Upper lobe of right lung (tissue), 1 donor: ENCODE measurements around the gene MTMR1. TPM values are rescaled to one million over a fixed set of nuclear protein-coding genes. Genes with fewer than 3 reads are reported as not detected.

ENCODE experiments used
- ATAC-seq: fragments of 200-7000 bp; cut with Tn5 transposase; one replicate; pipeline ENCODE4 v1.9.1; 2020; ENCODE audit warnings: mild to moderate bottlenecking, moderate library complexity
- DNase-seq: peaks from one replicate; pipeline ENCODE4 v3.0.0-alpha.2; 2020
- H3K27ac ChIP-seq: fragments of 200-600 bp; one replicate; pipeline ENCODE4 v1.8.0; 2022
- H3K27me3 ChIP-seq: fragments of 200-600 bp; one replicate; pipeline ENCODE4 v1.8.0; 2022; ENCODE audit warnings: mild to moderate bottlenecking
- H3K36me3 ChIP-seq: fragments of 200-600 bp; one replicate; pipeline ENCODE4 v1.8.0; 2022
- H3K4me1 ChIP-seq: fragments of 200-600 bp; one replicate; pipeline ENCODE4 v1.8.0; 2022
- H3K4me3 ChIP-seq: fragments of 200-600 bp; one replicate; pipeline ENCODE4 v1.8.0; 2022; ENCODE audit warnings: mild to moderate bottlenecking
- H3K9me3 ChIP-seq: fragments of 200-600 bp; one replicate; pipeline ENCODE4 v1.8.0; 2022
- intact Hi-C: fragments of 100-400 bp; cut with DNase I; formaldehyde crosslinking; loops from one replicate; pipeline ENCODE4 v1.11.0; 2022
- total RNA-seq: library from RNA; stranded (reverse); fragmentation: NEBNext Ultra II Directional; extraction: Animal tissue kit (Norgen Biotek cat#: 25700); gene quantifications from one replicate; pipeline ENCODE4 v1.2.1, GENCODE V29; 2021
- TF ChIP-seq, protein P1 (sequence below): fragments of 200-600 bp; IDR thresholded peaks from one replicate; pipeline ENCODE4 v1.8.0; 2022; ENCODE audit warnings: antibody characterized with exemption
- donor health status: DM: no; HTN: yes; CAD: no; lungs with severe emphysema.

Gene MTMR1
- total RNA-seq, 1 donor from 2014 or later = 27.3 TPM

DNA sequence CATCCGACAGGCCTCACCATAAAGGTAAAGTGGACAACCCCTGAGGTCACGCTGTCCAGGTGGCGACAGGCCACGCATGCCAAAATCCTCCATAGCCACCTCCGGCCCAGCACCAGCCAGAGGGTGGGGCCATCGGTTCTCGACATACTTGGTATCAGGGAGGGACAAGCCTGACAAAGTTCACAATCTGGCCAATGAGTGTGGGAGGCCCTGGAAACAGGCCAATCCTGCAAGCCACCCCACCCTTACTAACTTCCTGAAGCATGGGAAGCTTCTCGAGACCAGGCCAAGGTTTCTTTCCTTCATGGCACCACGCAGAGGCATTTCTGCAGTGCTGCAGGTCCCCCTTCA, 73.8 kb downstream of the MTMR1 start:
- H3K27me3 ChIP-seq = no peaks in the 10 kb centered on the region
- TF ChIP-seq, protein P1, sequence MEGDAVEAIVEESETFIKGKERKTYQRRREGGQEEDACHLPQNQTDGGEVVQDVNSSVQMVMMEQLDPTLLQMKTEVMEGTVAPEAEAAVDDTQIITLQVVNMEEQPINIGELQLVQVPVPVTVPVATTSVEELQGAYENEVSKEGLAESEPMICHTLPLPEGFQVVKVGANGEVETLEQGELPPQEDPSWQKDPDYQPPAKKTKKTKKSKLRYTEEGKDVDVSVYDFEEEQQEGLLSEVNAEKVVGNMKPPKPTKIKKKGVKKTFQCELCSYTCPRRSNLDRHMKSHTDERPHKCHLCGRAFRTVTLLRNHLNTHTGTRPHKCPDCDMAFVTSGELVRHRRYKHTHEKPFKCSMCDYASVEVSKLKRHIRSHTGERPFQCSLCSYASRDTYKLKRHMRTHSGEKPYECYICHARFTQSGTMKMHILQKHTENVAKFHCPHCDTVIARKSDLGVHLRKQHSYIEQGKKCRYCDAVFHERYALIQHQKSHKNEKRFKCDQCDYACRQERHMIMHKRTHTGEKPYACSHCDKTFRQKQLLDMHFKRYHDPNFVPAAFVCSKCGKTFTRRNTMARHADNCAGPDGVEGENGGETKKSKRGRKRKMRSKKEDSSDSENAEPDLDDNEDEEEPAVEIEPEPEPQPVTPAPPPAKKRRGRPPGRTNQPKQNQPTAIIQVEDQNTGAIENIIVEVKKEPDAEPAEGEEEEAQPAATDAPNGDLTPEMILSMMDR = no peak
- no peaks in the 10 kb centered on the region for H3K9me3 ChIP-seq
- H3K4me3 ChIP-seq = no peak overlapping the region
- peak; percentile 67 for ATAC-seq
- H3K36me3 ChIP-seq = no peaks in the 10 kb centered on the region
- H3K4me1 ChIP-seq = no peaks in the 10 kb centered on the region
- DNase-seq = no peak
- H3K27ac ChIP-seq = no peak overlapping the region
- intact Hi-C loops = no loop called here

- Histone ChIP-seq H3K4me3 (no peak overlapping the region), H3K27me3 (no peaks in the 10 kb centered on the region), H3K4me1 (no peaks in the 10 kb centered on the region), H3K9me3 (no peaks in the 10 kb centered on the region), H3K36me3 (no peaks in the 10 kb centered on the region), H3K27ac (no peak overlapping the region)
- ATAC-seq (peak; percentile 39), DNase-seq (no peak)
- TF ChIP-seq, protein P1 = no peak
- intact Hi-C loops = no loop called here
Observed at GRCh38 chrX:150767475-150768131, 74.4 kb downstream of the MTMR1 start.

GRCh38 chrX:150768132-150768485, 74.9 kb downstream of the MTMR1 start:
- no peak overlapping the region for H3K4me3 ChIP-seq
- no peak overlapping the region for H3K27ac ChIP-seq
- H3K4me1 ChIP-seq = no peaks in the 10 kb centered on the region
- DNase-seq = no peak
- TF ChIP-seq, protein P1 = no peak
- H3K27me3 ChIP-seq = no peaks in the 10 kb centered on the region
- intact Hi-C loops = no loop called here
- ATAC-seq = no peak
- H3K9me3 ChIP-seq = no peaks in the 10 kb centered on the region
- no peaks in the 10 kb centered on the region for H3K36me3 ChIP-seq

DNA sequence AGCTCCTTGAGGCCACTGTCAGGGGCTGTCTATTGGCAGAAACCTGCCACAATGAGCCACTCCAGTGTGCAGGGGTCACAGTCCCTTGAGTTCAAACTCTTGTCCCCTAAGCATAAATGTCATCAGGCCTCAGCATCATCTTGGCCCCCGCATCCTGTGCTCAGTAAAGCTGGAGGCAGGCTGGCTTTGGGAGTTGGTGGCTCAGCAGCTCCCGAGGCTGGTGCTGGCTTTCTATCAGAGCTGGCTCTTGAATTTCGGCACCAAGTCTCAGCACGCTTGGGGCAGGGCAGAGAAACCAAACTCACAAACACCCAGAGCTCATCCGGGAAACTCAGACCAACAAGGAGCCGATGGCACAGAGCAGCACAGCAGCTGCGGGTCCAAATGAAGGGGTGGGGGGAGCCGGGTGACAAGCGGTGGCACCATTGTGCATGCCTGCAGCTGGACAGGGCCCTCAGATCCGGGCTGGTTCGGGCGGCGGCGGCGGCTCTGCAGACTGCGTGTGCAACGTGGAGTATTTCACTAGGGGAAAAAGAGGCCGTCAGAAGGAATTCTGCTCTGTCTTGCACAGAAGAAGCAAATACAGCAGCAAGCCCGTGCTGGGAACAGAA, 75.5 kb downstream of the MTMR1 start:
- DNase-seq (no peak), ATAC-seq (no peak)
- Histone ChIP-seq H3K27ac (no peak overlapping the region), H3K27me3 (no peaks in the 10 kb centered on the region), H3K4me3 (no peak overlapping the region), H3K36me3 (no peaks in the 10 kb centered on the region), H3K4me1 (no peaks in the 10 kb centered on the region), H3K9me3 (no peaks in the 10 kb centered on the region)
- intact Hi-C loops = no loop called here
- TF ChIP-seq, protein P1 = no peak

- intact Hi-C loops = no loop called here
- TF ChIP-seq, protein P1 = no peak
- Histone ChIP-seq H3K27me3 (no peaks in the 10 kb centered on the region), H3K4me1 (no peaks in the 10 kb centered on the region), H3K9me3 (no peaks in the 10 kb centered on the region), H3K27ac (no peak overlapping the region), H3K36me3 (no peaks in the 10 kb centered on the region), H3K4me3 (no peak overlapping the region)
- DNase-seq (no peak), ATAC-seq (no peak)
Observed at GRCh38 chrX:150769408-150769807, 76.2 kb downstream of the MTMR1 start.
